GM12878 (cell line): ENCODE data around the gene UHRF2. TPM values are rescaled to one million over a fixed set of nuclear protein-coding genes. Genes with fewer than 3 reads are reported as not detected.
"Not testable (repeated sequence)": the region's sequence is repeated elsewhere in the genome, so short reads cannot be mapped to it uniquely, and the experiment has no call there.

Experiments used
- ATAC-seq: fragments of 200-7000 bp; cut with Tn5 transposase; 3 replicates; pipeline ENCODE4 v1.9.1; 2020; ENCODE audit warnings: mild to moderate bottlenecking, moderate library complexity
- BruUV-seq: library from RNA; stranded (reverse); fragments of 400-500 nt; replicated peaks from 2 replicates; lab custom pipeline; 2021; lab: Mats Ljungman, UMichigan
- CTCF ChIA-PET: fragments of 300-600 bp; sonication (Branson Sonifier 250); formaldehyde crosslinking; extraction: SDS; loops from one replicate; lab custom pipeline; 2021; ENCODE audit warnings: inconsistent platforms; lab: Yijun Ruan, JAX
- POLR2A ChIA-PET: fragments of 350-600 bp; formaldehyde crosslinking; extraction: SDS; loops from one replicate; lab custom pipeline; 2021; ENCODE audit warnings: inconsistent platforms; lab: Charles Lee
- RAD21 ChIA-PET: fragments of 300-600 bp; sonication (Branson Sonifier 250); formaldehyde crosslinking; loops from one replicate; lab custom pipeline; 2023; ENCODE audit warnings: antibody characterized with exemption; ENCODE audit not compliant: unreplicated experiment; lab: Charles Lee
- SMC1A ChIA-PET: fragments of 300-600 bp; sonication (Branson Sonifier 250); formaldehyde crosslinking; loops from one replicate; lab custom pipeline; 2023; ENCODE audit not compliant: unreplicated experiment, uncharacterized antibody; lab: Charles Lee
- DNase-seq: peaks from one replicate; pipeline ENCODE4 v3.0.0-alpha.2; 2011; ENCODE audit warnings: low read depth, low spot score
- FAIRE-seq: peaks from 3 replicates; lab custom pipeline; 2011; peaks lifted over from hg19 to GRCh38; lab: Jason Lieb, UNC
- H2AFZ ChIP-seq: 2 replicates; pipeline ENCODE4 v1.6.0; 2011; ENCODE audit warnings: low read depth, low read length, control low read depth; ENCODE audit not compliant: control insufficient read depth
- H3K27ac ChIP-seq: 2 replicates; pipeline ENCODE4 v1.5.1; 2011; ENCODE audit warnings: control low read depth; ENCODE audit not compliant: control insufficient read depth, insufficient read depth
- H3K27me3 ChIP-seq, 2 experiments: replicated peaks in 1 of 2; 2 replicates each; pipeline versions ENCODE4 v1.6.0 to v1.6.1; 2011; ENCODE audit warnings: low read length in 1 of 2; ENCODE audit not compliant: control insufficient read depth in 2 of 2, insufficient read depth in 2 of 2
- H3K36me3 ChIP-seq, 2 experiments: 2 replicates each; pipeline ENCODE4 v1.5.1; 2011; ENCODE audit warnings: low read length in 1 of 2; ENCODE audit not compliant: control insufficient read depth in 2 of 2, insufficient read depth in 2 of 2
- H3K4me1 ChIP-seq: 2 replicates; pipeline ENCODE4 v1.6.1; 2011; ENCODE audit warnings: mild to moderate bottlenecking, low read length, moderate library complexity, mixed read lengths; ENCODE audit not compliant: control insufficient read depth, insufficient read depth
- H3K4me2 ChIP-seq: 2 replicates; pipeline ENCODE4 v1.6.0; 2011; ENCODE audit warnings: control low read depth; ENCODE audit not compliant: control insufficient read depth, insufficient read depth
- H3K4me3 ChIP-seq: fragments of 200-600 bp; sonication (generic); 2 replicates; pipeline ENCODE4 v1.5.1; 2016
- H3K79me2 ChIP-seq: 2 replicates; pipeline ENCODE4 v1.6.0; 2011; ENCODE audit warnings: low read length; ENCODE audit not compliant: control insufficient read depth, insufficient read depth
- H3K9ac ChIP-seq: 2 replicates; pipeline ENCODE4 v1.8.0; 2011; ENCODE audit warnings: low read length, control low read depth, mixed read lengths; ENCODE audit not compliant: control insufficient read depth, insufficient read depth
- H3K9me3 ChIP-seq: replicated peaks from 3 replicates; pipeline ENCODE4 v1.5.1; 2011; ENCODE audit warnings: mild to moderate bottlenecking, low read length; ENCODE audit not compliant: control insufficient read depth, insufficient read depth
- H4K20me1 ChIP-seq: 2 replicates; pipeline ENCODE4 v1.6.0; 2011; ENCODE audit not compliant: control insufficient read depth, insufficient read depth
- IKZF2 ChIP-seq, 2 experiments: fragments of 450-650 bp; IDR thresholded peaks; 2 replicates each; pipeline ENCODE4 v1.6.1; 2017; ENCODE audit warnings: mild to moderate bottlenecking in 2 of 2, moderate library complexity in 2 of 2
- MTA2 ChIP-seq: fragments of 450-650 bp; IDR thresholded peaks from 2 replicates; pipeline ENCODE4 v1.6.1; 2016; ENCODE audit warnings: low read depth, mild to moderate bottlenecking, moderate library complexity
- SIX5 ChIP-seq: IDR thresholded peaks from 2 replicates; pipeline ENCODE4 v1.6.1; 2011; ENCODE audit warnings: mild to moderate bottlenecking, low read depth, low read length, moderate library complexity; ENCODE audit not compliant: severe bottlenecking
- WGBS: methylation state at CpG from one replicate; pipeline ENCODE4 v1.1.6; 2016; ENCODE audit warnings: low lambda C conversion rate; ENCODE audit not compliant: insufficient replicate concordance, insufficient coverage; ENCODE audit errors: missing lambda C conversion rate; 5-methylcytosine and 5-hydroxymethylcytosine counted together
- in situ Hi-C: fragments of 300-500 bp; cut with MboI; formaldehyde crosslinking; loops from 9 replicates; pipeline ENCODE4 v1.14.3; 2018; ENCODE audit warnings: mixed read lengths
- intact Hi-C: fragments of 100-400 bp; cut with micrococcal nuclease; formaldehyde crosslinking; loops from one replicate; pipeline ENCODE4 v1.14.2; 2022; ENCODE audit not compliant: unreplicated experiment
- polyA plus RNA-seq, 11 experiments: library from polyadenylated mRNA; depleted of rRNA in 4 of 11; unstranded in 6 of 11; stranded (reverse) in 5 of 11; fragments of >200 nt; fragmentation: Nextera tagmentation in 4 of 11; fragmentation: Illumina TruSeq in 1 of 11; extraction: Ambion mirVana in 4 of 11; extraction: Trizol in 1 of 11; gene quantifications; 1 replicate in 1 of 11; 2 replicates in 10 of 11; pipeline versions ENCODE4 v1.2.1 to v1.2.3, GENCODE V29; 2011 to 2016; ENCODE audit warnings: inconsistent platforms in 2 of 11, missing spikeins in 2 of 11, low read depth in 1 of 11
- total RNA-seq, 4 experiments: library from RNA; depleted of rRNA in 3 of 4; stranded (reverse); fragments of >200 nt in 3 of 4; fragmentation: Illumina TruSeq in 1 of 4; extraction: Trizol in 1 of 4; gene quantifications; 2 replicates each; pipeline versions ENCODE4 v1.2.1 to v1.2.3, GENCODE V29; 2013 to 2021
- TF ChIP-seq, protein P1 (sequence below): fragments of 450-650 bp; formaldehyde crosslinking; IDR thresholded peaks from 2 replicates; pipeline ENCODE4 v1.4.0; 2022; ENCODE audit warnings: mild to moderate bottlenecking, moderate library complexity
- TF ChIP-seq, protein P2 (sequence below): fragments of 450-650 bp; IDR thresholded peaks from 2 replicates; pipeline ENCODE4 v1.6.1; 2016; ENCODE audit warnings: mild to moderate bottlenecking, moderate library complexity, borderline replicate concordance
- TF ChIP-seq, protein P3 (sequence below): fragments of 450-650 bp; IDR thresholded peaks from 2 replicates; pipeline ENCODE4 v1.6.1; 2014; ENCODE audit warnings: mild to moderate bottlenecking

Gene UHRF2
- total and polyA plus RNA-seq, 10 of the 15 experiments (the other 5 are each of a cell fraction or from before 2014, with no cell fraction given) = 11.2 to 95.8 (median 43.1) TPM

DNA sequence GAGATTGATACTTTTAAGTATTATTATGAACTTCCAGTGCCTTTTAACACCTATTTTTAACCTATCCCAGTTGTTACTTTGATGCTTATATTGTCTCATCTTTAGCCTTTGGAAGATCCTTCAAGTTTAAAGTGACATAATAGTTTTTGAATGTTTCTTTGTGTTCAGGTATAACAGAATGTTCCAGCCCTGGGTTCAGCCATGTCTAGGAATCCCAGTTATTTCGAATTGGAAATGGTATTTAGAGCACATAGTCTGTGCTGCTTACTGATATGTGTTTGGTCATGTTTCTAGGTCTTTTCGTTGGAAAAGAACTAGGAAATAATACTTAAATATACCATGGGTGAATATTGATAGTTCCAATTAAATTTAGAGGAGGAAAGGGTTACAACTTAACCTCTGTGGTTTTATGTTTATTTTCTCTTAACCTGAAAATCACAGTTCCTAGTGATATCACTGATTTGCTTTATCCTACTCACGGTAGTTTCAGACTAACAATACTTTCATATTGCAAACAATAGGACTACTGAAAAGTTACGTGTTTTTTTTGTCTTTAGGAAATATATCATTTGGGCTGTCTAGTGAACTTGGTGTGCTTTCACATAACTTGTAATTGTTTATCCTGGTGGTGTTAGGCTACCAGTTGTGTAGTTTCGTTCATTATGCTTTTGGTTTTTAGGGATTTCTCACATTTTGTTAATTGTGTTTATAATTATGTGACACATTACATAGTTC is 37.8 kb downstream of the UHRF2 start (continued):
- TF ChIP-seq, protein P1, sequence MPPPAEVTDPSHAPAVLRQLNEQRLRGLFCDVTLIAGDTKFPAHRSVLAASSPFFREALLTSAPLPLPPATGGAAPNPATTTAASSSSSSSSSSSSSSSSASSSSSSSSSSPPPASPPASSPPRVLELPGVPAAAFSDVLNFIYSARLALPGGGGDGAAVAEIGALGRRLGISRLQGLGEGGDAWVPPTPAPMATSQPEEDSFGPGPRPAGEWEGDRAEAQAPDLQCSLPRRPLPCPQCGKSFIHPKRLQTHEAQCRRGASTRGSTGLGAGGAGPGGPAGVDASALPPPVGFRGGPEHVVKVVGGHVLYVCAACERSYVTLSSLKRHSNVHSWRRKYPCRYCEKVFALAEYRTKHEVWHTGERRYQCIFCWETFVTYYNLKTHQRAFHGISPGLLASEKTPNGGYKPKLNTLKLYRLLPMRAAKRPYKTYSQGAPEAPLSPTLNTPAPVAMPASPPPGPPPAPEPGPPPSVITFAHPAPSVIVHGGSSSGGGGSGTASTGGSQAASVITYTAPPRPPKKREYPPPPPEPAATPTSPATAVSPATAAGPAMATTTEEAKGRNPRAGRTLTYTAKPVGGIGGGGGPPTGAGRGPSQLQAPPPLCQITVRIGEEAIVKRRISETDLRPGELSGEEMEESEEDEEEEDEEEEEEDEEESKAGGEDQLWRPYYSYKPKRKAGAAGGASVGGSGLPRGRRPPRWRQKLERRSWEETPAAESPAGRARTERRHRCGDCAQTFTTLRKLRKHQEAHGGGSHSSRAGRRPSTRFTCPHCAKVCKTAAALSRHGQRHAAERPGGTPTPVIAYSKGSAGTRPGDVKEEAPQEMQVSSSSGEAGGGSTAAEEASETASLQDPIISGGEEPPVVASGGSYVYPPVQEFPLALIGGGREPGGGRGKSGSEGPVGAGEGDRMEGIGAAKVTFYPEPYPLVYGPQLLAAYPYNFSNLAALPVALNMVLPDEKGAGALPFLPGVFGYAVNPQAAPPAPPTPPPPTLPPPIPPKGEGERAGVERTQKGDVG (CRISPR knock-in tag) = no peak
- TF ChIP-seq, protein P2, sequence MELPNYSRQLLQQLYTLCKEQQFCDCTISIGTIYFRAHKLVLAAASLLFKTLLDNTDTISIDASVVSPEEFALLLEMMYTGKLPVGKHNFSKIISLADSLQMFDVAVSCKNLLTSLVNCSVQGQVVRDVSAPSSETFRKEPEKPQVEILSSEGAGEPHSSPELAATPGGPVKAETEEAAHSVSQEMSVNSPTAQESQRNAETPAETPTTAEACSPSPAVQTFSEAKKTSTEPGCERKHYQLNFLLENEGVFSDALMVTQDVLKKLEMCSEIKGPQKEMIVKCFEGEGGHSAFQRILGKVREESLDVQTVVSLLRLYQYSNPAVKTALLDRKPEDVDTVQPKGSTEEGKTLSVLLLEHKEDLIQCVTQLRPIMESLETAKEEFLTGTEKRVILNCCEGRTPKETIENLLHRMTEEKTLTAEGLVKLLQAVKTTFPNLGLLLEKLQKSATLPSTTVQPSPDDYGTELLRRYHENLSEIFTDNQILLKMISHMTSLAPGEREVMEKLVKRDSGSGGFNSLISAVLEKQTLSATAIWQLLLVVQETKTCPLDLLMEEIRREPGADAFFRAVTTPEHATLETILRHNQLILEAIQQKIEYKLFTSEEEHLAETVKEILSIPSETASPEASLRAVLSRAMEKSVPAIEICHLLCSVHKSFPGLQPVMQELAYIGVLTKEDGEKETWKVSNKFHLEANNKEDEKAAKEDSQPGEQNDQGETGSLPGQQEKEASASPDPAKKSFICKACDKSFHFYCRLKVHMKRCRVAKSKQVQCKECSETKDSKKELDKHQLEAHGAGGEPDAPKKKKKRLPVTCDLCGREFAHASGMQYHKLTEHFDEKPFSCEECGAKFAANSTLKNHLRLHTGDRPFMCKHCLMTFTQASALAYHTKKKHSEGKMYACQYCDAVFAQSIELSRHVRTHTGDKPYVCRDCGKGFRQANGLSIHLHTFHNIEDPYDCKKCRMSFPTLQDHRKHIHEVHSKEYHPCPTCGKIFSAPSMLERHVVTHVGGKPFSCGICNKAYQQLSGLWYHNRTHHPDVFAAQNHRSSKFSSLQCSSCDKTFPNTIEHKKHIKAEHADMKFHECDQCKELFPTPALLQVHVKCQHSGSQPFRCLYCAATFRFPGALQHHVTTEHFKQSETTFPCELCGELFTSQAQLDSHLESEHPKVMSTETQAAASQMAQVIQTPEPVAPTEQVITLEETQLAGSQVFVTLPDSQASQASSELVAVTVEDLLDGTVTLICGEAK = no peak
- TF ChIP-seq IKZF2 (IDR thresholded peaks at IDR 0.05) = no peak
- TF ChIP-seq, protein P3, sequence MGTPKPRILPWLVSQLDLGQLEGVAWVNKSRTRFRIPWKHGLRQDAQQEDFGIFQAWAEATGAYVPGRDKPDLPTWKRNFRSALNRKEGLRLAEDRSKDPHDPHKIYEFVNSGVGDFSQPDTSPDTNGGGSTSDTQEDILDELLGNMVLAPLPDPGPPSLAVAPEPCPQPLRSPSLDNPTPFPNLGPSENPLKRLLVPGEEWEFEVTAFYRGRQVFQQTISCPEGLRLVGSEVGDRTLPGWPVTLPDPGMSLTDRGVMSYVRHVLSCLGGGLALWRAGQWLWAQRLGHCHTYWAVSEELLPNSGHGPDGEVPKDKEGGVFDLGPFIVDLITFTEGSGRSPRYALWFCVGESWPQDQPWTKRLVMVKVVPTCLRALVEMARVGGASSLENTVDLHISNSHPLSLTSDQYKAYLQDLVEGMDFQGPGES = no peak
- no peak for TF ChIP-seq MTA2
- no peak for TF ChIP-seq SIX5
- TF ChIP-seq, all 136 proteins: peak for 0

DNA sequence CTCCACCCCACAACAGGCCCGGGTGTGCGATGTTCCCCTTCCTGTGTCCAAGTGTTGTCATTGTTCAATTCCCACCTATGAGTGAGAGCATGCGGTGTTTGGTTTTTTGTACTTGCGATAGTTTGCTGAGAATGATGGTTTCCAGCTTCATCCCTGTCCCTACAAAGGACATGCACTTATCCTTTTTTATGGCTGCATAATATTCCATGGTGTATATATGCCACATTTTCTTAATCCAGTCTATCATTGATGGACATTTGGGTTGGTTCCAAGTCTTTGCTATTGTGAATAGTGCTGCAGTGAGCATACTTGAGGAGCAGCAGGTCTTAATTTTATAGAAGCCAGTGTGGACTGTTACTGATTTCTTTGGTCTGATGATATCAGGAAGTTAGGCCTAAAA is 42.3 kb downstream of the UHRF2 start:
- H3K4me3 ChIP-seq, H3K27me3 ChIP-seq, RAD21 ChIA-PET, DNase-seq, ATAC-seq, H4K20me1 ChIP-seq, FAIRE-seq, H2AFZ ChIP-seq, H3K4me1 ChIP-seq, H3K27ac ChIP-seq, H3K9ac ChIP-seq, intact Hi-C loops, BruUV-seq, POLR2A ChIA-PET, H3K9me3 ChIP-seq, H3K4me2 ChIP-seq, H3K36me3 ChIP-seq, in situ Hi-C loops: not testable (repeated sequence)
- CTCF ChIA-PET = interaction anchor here (1.9 to 2.0 kb wide), 2 partner anchors 12 to 23 kb away, joined by 4 to 5 read pairs; no protein-coding TSS in a partner anchor
- peaks cover 59% of the 10 kb centered on the region for H3K79me2 ChIP-seq
- 100% methylated on average over 4 of the region's 4 CpGs for WGBS
- SMC1A ChIA-PET = interaction anchor here (1.0 to 1.6 kb wide), 3 partner anchors 21 to 100 kb away, joined by 3 read pairs; no protein-coding TSS in a partner anchor
